Measurements from ENCODE around the gene PLXNB3. TPM values are rescaled to one million over a fixed set of nuclear protein-coding genes. Genes with fewer than 3 reads are reported as not detected.

PLXNB3 gene
- total RNA-seq, 1 experiment from 2014 or later: 14.3 TPM

DNA sequence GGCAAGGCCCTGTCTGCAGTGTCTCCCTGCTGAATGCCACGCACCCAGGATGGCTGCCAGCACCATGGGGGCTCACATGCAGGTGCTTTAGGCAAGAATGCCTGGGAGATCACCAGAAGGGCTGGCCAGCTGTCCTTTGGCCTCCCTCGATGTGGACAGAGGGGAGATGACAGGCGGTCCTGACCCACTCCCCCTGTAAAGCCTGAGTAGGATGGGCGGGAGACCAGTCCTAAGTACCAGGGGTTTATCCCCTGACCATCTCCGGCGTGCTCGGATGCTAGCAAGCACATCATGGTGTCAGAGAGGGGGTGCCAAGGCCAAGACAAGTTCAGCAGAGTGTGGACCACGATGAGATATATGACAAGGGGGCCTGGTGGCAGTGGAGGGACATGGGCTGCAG, 61.0 kb downstream of the PLXNB3 start:
- H3K27me3 ChIP-seq (ENCODE audit: control insufficient read depth, insufficient read depth, low read length): no peaks in the 10 kb centered on the region
- no TSS peak for BruUV-seq (replicated peaks)
- DNase-seq (ENCODE audit: low read depth, low spot score): no peak

More for the DNA sequence above, 61.0 kb downstream of the PLXNB3 start:
- Histone ChIP-seq H3K27ac (ENCODE audit: low read length) (no peak overlapping the region), H3K4me1 (ENCODE audit: control insufficient read depth, insufficient read depth, low read length) (peaks cover 30% of the 10 kb centered on the region), H3K36me3 (ENCODE audit: control insufficient read depth, insufficient read depth, low read length) (no peaks in the 10 kb centered on the region), H3K9me3 (ENCODE audit: control insufficient read depth, insufficient read depth, low read depth, low read length) (no peaks in the 10 kb centered on the region), H3K4me3 (ENCODE audit: low read depth in 2 of 2, low read length in 2 of 2) (no peak overlapping the region)
- intact Hi-C loops (cut with micrococcal nuclease; ENCODE audit: unreplicated experiment) (no loop called here), in situ Hi-C loops (cut with HindIII; ENCODE audit: low pct_unique_long_range_greater_than_20kb, low sequenced_read_pairs) (no loop called here)
- ChIA-PET POLR2A (no interaction called here), CTCF (no interaction called here)
- TF ChIP-seq POLR2AphosphoS5 (IDR thresholded peaks at IDR 0.05; ENCODE audit: low read depth, low read length) (no peak), CTCF (IDR thresholded peaks at IDR 0.05) (no peak), SIN3A (IDR thresholded peaks at IDR 0.05; ENCODE audit: borderline replicate concordance, insufficient read depth, low read depth, low read length) (no peak), REST (IDR thresholded peaks at IDR 0.05; ENCODE audit: insufficient read depth in 1 of 2, low read depth in 2 of 2, low read length in 1 of 2) (no peak), TCF7L2 (IDR thresholded peaks at IDR 0.05; ENCODE audit: low read depth, low read length) (no peak)
- no peak for ATAC-seq

Other genes with a start within 250 kb of the PLXNB3 start
- 0.21 TPM for gene ATP2B3, start 246.6 kb upstream of the PLXNB3 start, total RNA-seq (2021; ENCODE audit: unreplicated experiment)
- gene CCNQ, start 165.1 kb upstream of the PLXNB3 start, total RNA-seq (2021; ENCODE audit: unreplicated experiment): 42.1 TPM
- gene DUSP9, start 117.0 kb upstream of the PLXNB3 start, total RNA-seq (2021; ENCODE audit: unreplicated experiment): 7.1 TPM
- 2.3 TPM for gene PNCK, start 90.4 kb upstream of the PLXNB3 start, total RNA-seq (2021; ENCODE audit: unreplicated experiment)
- 125 TPM for gene SLC6A8, start 76.3 kb upstream of the PLXNB3 start, total RNA-seq (2021; ENCODE audit: unreplicated experiment)
- gene BCAP31, start 39.9 kb upstream of the PLXNB3 start, total RNA-seq (2021; ENCODE audit: unreplicated experiment): 432 TPM
- gene ABCD1, start 39.4 kb upstream of the PLXNB3 start, total RNA-seq (2021; ENCODE audit: unreplicated experiment): 86.6 TPM
- 1.6 TPM for gene SRPK3, start 16.8 kb downstream of the PLXNB3 start, total RNA-seq (2021; ENCODE audit: unreplicated experiment)
- 89.4 TPM for gene IDH3G, start 30.1 kb downstream of the PLXNB3 start, total RNA-seq (2021; ENCODE audit: unreplicated experiment)
- 504 TPM for gene SSR4, start 30.4 kb downstream of the PLXNB3 start, total RNA-seq (2021; ENCODE audit: unreplicated experiment)
- 37.2 TPM for gene PDZD4, start 66.3 kb downstream of the PLXNB3 start, total RNA-seq (2021; ENCODE audit: unreplicated experiment)
- gene L1CAM, start 121.9 kb downstream of the PLXNB3 start, total RNA-seq (2021; ENCODE audit: unreplicated experiment): 819 TPM
- gene AVPR2, start 140.4 kb downstream of the PLXNB3 start, total RNA-seq (2021; ENCODE audit: unreplicated experiment): 10.6 TPM
- 225 TPM for gene ARHGAP4, start 162.0 kb downstream of the PLXNB3 start, total RNA-seq (2021; ENCODE audit: unreplicated experiment)
- gene NAA10, start 170.8 kb downstream of the PLXNB3 start, total RNA-seq (2021; ENCODE audit: unreplicated experiment): 246 TPM
- gene RENBP, start 180.4 kb downstream of the PLXNB3 start, total RNA-seq (2021; ENCODE audit: unreplicated experiment): 0.62 TPM
- gene HCFC1, start 207.6 kb downstream of the PLXNB3 start, total RNA-seq (2021; ENCODE audit: unreplicated experiment): 113 TPM
- gene TMEM187, start 208.5 kb downstream of the PLXNB3 start, total RNA-seq (2021; ENCODE audit: unreplicated experiment): 15.7 TPM